ENCODE results near the gene KRT75.

KRT75 gene

GRCh38 chr12:52439845-52440244 is 5.7 kb upstream of the KRT75 start:
- DNase-seq (ENCODE audit: low spot score): no peak

- DNase-seq (ENCODE audit: low spot score): no peak
Measured at GRCh38 chr12:52439420-52439819, 5.2 kb upstream of the KRT75 start.

GRCh38 chr12:52438305-52439301 is 4.4 kb upstream of the KRT75 start:
- no peak for DNase-seq (ENCODE audit: low spot score)

GRCh38 chr12:52437508-52437907 is 3.3 kb upstream of the KRT75 start:
- no peak for DNase-seq (ENCODE audit: low spot score)

- no peak for DNase-seq (ENCODE audit: low spot score)
Measured at GRCh38 chr12:52436828-52437474, 2.8 kb upstream of the KRT75 start.

GRCh38 chr12:52436000-52436827 is 2.0 kb upstream of the KRT75 start:
- no peak for DNase-seq (ENCODE audit: low spot score)

GRCh38 chr12:52435659-52435999 is 1.5 kb upstream of the KRT75 start:
- DNase-seq (ENCODE audit: low spot score): no peak

- no peak for DNase-seq (ENCODE audit: low spot score)
Measured at GRCh38 chr12:52434760-52435530, 774 bp upstream of the KRT75 start.

GRCh38 chr12:52433501-52434080 is 580 bp downstream of the KRT75 start:
- no peak for DNase-seq (ENCODE audit: low spot score)

- DNase-seq (ENCODE audit: low spot score): no peak
Measured at GRCh38 chr12:52432559-52433207, 1.5 kb downstream of the KRT75 start.

- no peak for DNase-seq (ENCODE audit: low spot score)
Measured at GRCh38 chr12:52428121-52428520, 6.0 kb downstream of the KRT75 start.

GRCh38 chr12:52427083-52427482 is 7.1 kb downstream of the KRT75 start:
- DNase-seq (ENCODE audit: low spot score): no peak

- DNase-seq (ENCODE audit: low spot score): no peak
Measured at GRCh38 chr12:52426034-52426433, 8.1 kb downstream of the KRT75 start.

- no peak for DNase-seq (ENCODE audit: low spot score)
Measured at GRCh38 chr12:52425466-52425865, 8.7 kb downstream of the KRT75 start.

- DNase-seq (ENCODE audit: low spot score): no peak
Measured at GRCh38 chr12:52423661-52424500, 10.3 kb downstream of the KRT75 start.

GRCh38 chr12:52423035-52423434 is 11.1 kb downstream of the KRT75 start:
- no peak for DNase-seq (ENCODE audit: low spot score)

GRCh38 chr12:52419656-52420055 is 14.5 kb downstream of the KRT75 start:
- no peak for DNase-seq (ENCODE audit: low spot score)

GRCh38 chr12:52418576-52419110 is 15.5 kb downstream of the KRT75 start:
- no peak for DNase-seq (ENCODE audit: low spot score)

GRCh38 chr12:52417740-52418139 is 16.4 kb downstream of the KRT75 start:
- no peak for DNase-seq (ENCODE audit: low spot score)

GRCh38 chr12:52416795-52417194 is 17.4 kb downstream of the KRT75 start:
- DNase-seq (ENCODE audit: low spot score): no peak
